H9 (cell line): ENCODE measurements around the gene URI1. TPM values are rescaled to one million over a fixed set of nuclear protein-coding genes. Genes with fewer than 3 reads are reported as not detected.

Source experiments
- DNase-seq: peaks from one replicate; pipeline ENCODE4 v3.0.0-alpha.2; 2017
- H2AFZ ChIP-seq: one replicate; pipeline ENCODE4 v1.6.1; 2013; ENCODE audit warnings: mild to moderate bottlenecking, low read length, control low read depth, moderate library complexity
- H2AK5ac ChIP-seq: 2 replicates; pipeline ENCODE4 v1.6.1; 2013; ENCODE audit warnings: low read length, control low read depth, mixed read lengths; ENCODE audit not compliant: insufficient read length
- H2BK120ac ChIP-seq: one replicate; pipeline ENCODE4 v1.6.1; 2013; ENCODE audit warnings: low read depth, mild to moderate bottlenecking, low read length, control low read depth, inconsistent platforms; ENCODE audit not compliant: poor library complexity, severe bottlenecking
- H2BK12ac ChIP-seq: 2 replicates; pipeline ENCODE4 v1.6.1; 2013; ENCODE audit warnings: low read length, control low read depth, mixed read lengths, low read depth; ENCODE audit not compliant: insufficient read length
- H2BK15ac ChIP-seq: 2 replicates; pipeline ENCODE4 v1.6.1; 2013; ENCODE audit warnings: low read depth, low read length, control low read depth
- H2BK20ac ChIP-seq: one replicate; pipeline ENCODE4 v1.6.1; 2013; ENCODE audit warnings: low read depth, mild to moderate bottlenecking, low read length, control low read depth, inconsistent platforms; ENCODE audit not compliant: poor library complexity, severe bottlenecking
- H2BK5ac ChIP-seq: 2 replicates; pipeline ENCODE4 v1.6.1; 2013; ENCODE audit warnings: low read length, control low read depth, mixed read lengths; ENCODE audit not compliant: insufficient read length
- H3K14ac ChIP-seq: 2 replicates; pipeline ENCODE4 v1.6.1; 2013; ENCODE audit warnings: low read length, control low read depth; ENCODE audit not compliant: insufficient read depth
- H3K18ac ChIP-seq: 2 replicates; pipeline ENCODE4 v1.6.1; 2013; ENCODE audit warnings: low read depth, mild to moderate bottlenecking, mixed read lengths, low read length, control low read depth; ENCODE audit not compliant: insufficient read length
- H3K23ac ChIP-seq: 2 replicates; pipeline ENCODE4 v1.6.1; 2013; ENCODE audit warnings: low read length, control low read depth, mixed read lengths, low read depth; ENCODE audit not compliant: insufficient read length
- H3K23me2 ChIP-seq: 2 replicates; pipeline ENCODE4 v1.6.1; 2013; ENCODE audit warnings: low read depth, mild to moderate bottlenecking, mixed read lengths, low read length, control low read depth; ENCODE audit not compliant: insufficient read length, poor library complexity, severe bottlenecking
- H3K27ac ChIP-seq: 2 replicates; pipeline ENCODE4 v1.5.1; 2013; ENCODE audit warnings: low read length, control low read depth, mixed read lengths, low read depth; ENCODE audit not compliant: insufficient read length
- H3K27me3 ChIP-seq: 2 replicates; pipeline ENCODE4 v1.6.1; 2013; ENCODE audit warnings: low read length, control low read depth, inconsistent platforms; ENCODE audit not compliant: insufficient read depth
- H3K4ac ChIP-seq: 2 replicates; pipeline ENCODE4 v1.6.1; 2013; ENCODE audit warnings: low read depth, mild to moderate bottlenecking, control low read depth, inconsistent platforms, low read length, moderate library complexity
- H3K4me1 ChIP-seq: 2 replicates; pipeline ENCODE4 v1.6.1; 2013; ENCODE audit warnings: low read length, control low read depth, inconsistent platforms; ENCODE audit not compliant: insufficient read depth
- H3K4me2 ChIP-seq: 2 replicates; pipeline ENCODE4 v1.6.1; 2013; ENCODE audit warnings: low read length, control low read depth, mixed read lengths; ENCODE audit not compliant: insufficient read length, insufficient read depth
- H3K56ac ChIP-seq: 2 replicates; pipeline ENCODE4 v1.6.1; 2013; ENCODE audit warnings: low read depth, mild to moderate bottlenecking, mixed read lengths, low read length, control low read depth; ENCODE audit not compliant: insufficient read length
- H3K79me1 ChIP-seq: 2 replicates; pipeline ENCODE4 v1.6.1; 2013; ENCODE audit warnings: low read depth, mild to moderate bottlenecking, moderate library complexity, low read length, control low read depth, inconsistent platforms; ENCODE audit not compliant: insufficient read depth, poor library complexity, severe bottlenecking
- H3K79me2 ChIP-seq: 2 replicates; pipeline ENCODE4 v1.6.1; 2013; ENCODE audit warnings: low read length, control low read depth, inconsistent platforms; ENCODE audit not compliant: insufficient read depth
- H3K9ac ChIP-seq: 2 replicates; pipeline ENCODE4 v1.6.1; 2013; ENCODE audit warnings: low read length, control low read depth, mixed read lengths; ENCODE audit not compliant: insufficient read length; ENCODE audit errors: extremely low read depth
- H3K9me3 ChIP-seq: one replicate; pipeline ENCODE4 v1.6.1; 2013; ENCODE audit warnings: low read depth, low read length, inconsistent platforms; ENCODE audit not compliant: control insufficient read depth
- H3T11ph ChIP-seq: one replicate; pipeline ENCODE4 v1.6.1; 2013; ENCODE audit warnings: mild to moderate bottlenecking, low read length, control low read depth, inconsistent platforms
- H4K20me1 ChIP-seq: one replicate; pipeline ENCODE4 v1.6.1; 2013; ENCODE audit not compliant: control insufficient read depth, insufficient read length, insufficient read depth
- H4K5ac ChIP-seq: 2 replicates; pipeline ENCODE4 v1.6.1; 2013; ENCODE audit warnings: low read depth, mild to moderate bottlenecking, mixed read lengths, low read length, control low read depth; ENCODE audit not compliant: insufficient read length
- H4K8ac ChIP-seq: replicated peaks from 2 replicates; pipeline ENCODE4 v1.6.1; 2013; ENCODE audit warnings: low read length, control low read depth, mixed read lengths, low read depth; ENCODE audit not compliant: insufficient read length
- H4K91ac ChIP-seq: 2 replicates; pipeline ENCODE4 v1.6.1; 2013; ENCODE audit warnings: low read depth, mild to moderate bottlenecking, moderate library complexity, mixed read lengths, low read length, control low read depth; ENCODE audit not compliant: insufficient read length
- H3K27ac Mint-ChIP-seq, 3 experiments: 2 replicates in 2 of 3; 3 replicates in 1 of 3; pipeline ENCODE4 v1.8.0; 2020 to 2021; ENCODE audit warnings: mixed read lengths in 3 of 3, mild to moderate bottlenecking in 1 of 3, moderate library complexity in 1 of 3
- H3K27me3 Mint-ChIP-seq: 2 replicates; pipeline ENCODE4 v1.8.0; 2021; ENCODE audit warnings: low read depth, mild to moderate bottlenecking, moderate library complexity, mixed read lengths
- H3K36me3 Mint-ChIP-seq, 3 experiments: 2 replicates in 2 of 3; 3 replicates in 1 of 3; pipeline ENCODE4 v1.8.0; 2020 to 2021; ENCODE audit warnings: low read depth in 3 of 3, mixed read lengths in 3 of 3; ENCODE audit not compliant: insufficient read depth in 1 of 3
- H3K4me1 Mint-ChIP-seq, 2 experiments: 2 replicates each; pipeline ENCODE4 v1.8.0; 2020; ENCODE audit warnings: mixed read lengths in 2 of 2
- H3K4me3 Mint-ChIP-seq, 2 experiments: 2 replicates in 1 of 2; 3 replicates in 1 of 2; pipeline ENCODE4 v1.8.0; 2020 to 2021; ENCODE audit warnings: mild to moderate bottlenecking in 2 of 2, mixed read lengths in 2 of 2, moderate library complexity in 1 of 2
- H3K9me3 Mint-ChIP-seq, 2 experiments: 2 replicates in 1 of 2; 3 replicates in 1 of 2; pipeline ENCODE4 v1.8.0; 2020; ENCODE audit warnings: mild to moderate bottlenecking in 2 of 2, mixed read lengths in 2 of 2, moderate library complexity in 1 of 2
- WGBS: extraction: QIAGEN DNeasy Blood & Tissue Kit; methylation state at CpG from one replicate; pipeline ENCODE4 v1.1.7; 2013; ENCODE audit warnings: missing lambda C conversion rate, low lambda C conversion rate, mixed read lengths; ENCODE audit not compliant: insufficient read length; ENCODE audit errors: extremely low coverage; 5-methylcytosine and 5-hydroxymethylcytosine counted together
- total RNA-seq: library from RNA; stranded (reverse); gene quantifications from 2 replicates; pipeline ENCODE4 v1.2.1, GENCODE V29; 2021
- TF ChIP-seq, protein P1 (sequence below): fragments of 200-600 bp; sonication (generic); conservative IDR thresholded peaks from 3 replicates; pipeline ENCODE4 v1.8.0; 2021; ENCODE audit warnings: antibody characterized with exemption, mild to moderate bottlenecking

URI1 gene
- total RNA-seq, 1 experiment from 2014 or later: 54.3 TPM

DNA sequence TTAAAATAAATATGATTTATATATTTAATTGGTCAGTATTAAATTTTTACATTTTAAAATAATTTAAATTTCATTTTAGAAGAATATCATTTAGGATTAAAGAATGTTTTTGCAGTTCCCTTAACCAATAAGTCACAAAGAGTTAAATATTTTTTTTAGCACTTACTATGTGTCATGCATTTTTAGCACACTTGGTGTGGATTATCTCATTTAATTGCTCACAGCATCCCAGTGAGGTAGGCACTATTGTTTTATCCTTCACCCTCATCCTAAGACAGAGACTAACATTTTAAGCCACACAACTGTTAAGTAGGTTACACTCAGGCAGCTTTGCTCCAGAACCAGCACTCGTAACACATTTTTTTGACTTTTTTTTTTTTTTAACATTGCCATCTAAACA, 78.2 kb downstream of the URI1 start:
- H4K91ac ChIP-seq: no peak overlapping the region
- no peak overlapping the region for H3T11ph ChIP-seq
- H3K79me2 ChIP-seq: no peaks in the 10 kb centered on the region
- H2BK5ac ChIP-seq: no peak overlapping the region
- Mint-ChIP-seq H3K27ac (no peak overlapping the region), H3K4me1 (no peaks in the 10 kb centered on the region), H3K27me3 (no peaks in the 10 kb centered on the region), H3K36me3 (peaks cover 3 to 10% (median 10%) of the 10 kb centered on the region in 3 experiments; a peak in 6 of 7 replicates), H3K4me3 (no peak overlapping the region), H3K9me3 (0 out of 5 replicates have a peak, but pooled peaks cover 0 to 1% of the 10 kb centered on the region in 2 experiments)
- TF ChIP-seq, protein P1, sequence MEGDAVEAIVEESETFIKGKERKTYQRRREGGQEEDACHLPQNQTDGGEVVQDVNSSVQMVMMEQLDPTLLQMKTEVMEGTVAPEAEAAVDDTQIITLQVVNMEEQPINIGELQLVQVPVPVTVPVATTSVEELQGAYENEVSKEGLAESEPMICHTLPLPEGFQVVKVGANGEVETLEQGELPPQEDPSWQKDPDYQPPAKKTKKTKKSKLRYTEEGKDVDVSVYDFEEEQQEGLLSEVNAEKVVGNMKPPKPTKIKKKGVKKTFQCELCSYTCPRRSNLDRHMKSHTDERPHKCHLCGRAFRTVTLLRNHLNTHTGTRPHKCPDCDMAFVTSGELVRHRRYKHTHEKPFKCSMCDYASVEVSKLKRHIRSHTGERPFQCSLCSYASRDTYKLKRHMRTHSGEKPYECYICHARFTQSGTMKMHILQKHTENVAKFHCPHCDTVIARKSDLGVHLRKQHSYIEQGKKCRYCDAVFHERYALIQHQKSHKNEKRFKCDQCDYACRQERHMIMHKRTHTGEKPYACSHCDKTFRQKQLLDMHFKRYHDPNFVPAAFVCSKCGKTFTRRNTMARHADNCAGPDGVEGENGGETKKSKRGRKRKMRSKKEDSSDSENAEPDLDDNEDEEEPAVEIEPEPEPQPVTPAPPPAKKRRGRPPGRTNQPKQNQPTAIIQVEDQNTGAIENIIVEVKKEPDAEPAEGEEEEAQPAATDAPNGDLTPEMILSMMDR: no peak
- DNase-seq: no peak
- H3K56ac ChIP-seq: no peak overlapping the region
- no peak overlapping the region for H3K14ac ChIP-seq
- WGBS: no CpG with 5 or more reads among the region's 1 CpG
- H3K18ac ChIP-seq: no peak overlapping the region
- H2AK5ac ChIP-seq: no peak overlapping the region
- no peak overlapping the region for H3K23ac ChIP-seq
- H4K8ac ChIP-seq: no peak overlapping the region
- H3K79me1 ChIP-seq: no peaks in the 10 kb centered on the region
- H2BK12ac ChIP-seq: no peak overlapping the region
- no peak overlapping the region for H3K27ac ChIP-seq
- no peak overlapping the region for H2BK20ac ChIP-seq
- no peak overlapping the region for H3K4ac ChIP-seq
- H4K5ac ChIP-seq: no peak overlapping the region
- no peak overlapping the region for H2BK15ac ChIP-seq
- no peaks in the 10 kb centered on the region for H3K9me3 ChIP-seq
- no peaks in the 10 kb centered on the region for H3K23me2 ChIP-seq
- no peak overlapping the region for H3K9ac ChIP-seq
- no peak overlapping the region for H2AFZ ChIP-seq
- H3K4me1 ChIP-seq: no peaks in the 10 kb centered on the region
- H4K20me1 ChIP-seq: no peaks in the 10 kb centered on the region
- H2BK120ac ChIP-seq: no peak overlapping the region
- no peak overlapping the region for H3K4me2 ChIP-seq
- no peaks in the 10 kb centered on the region for H3K27me3 ChIP-seq
